ENCODE measurements around the gene FAAP100.

- TF ChIP-seq CTCF (conservative IDR thresholded peaks at IDR 0.05; ENCODE audit: low read length) (no peak), EZH2phosphoT487 (IDR thresholded peaks at IDR 0.05; ENCODE audit: borderline replicate concordance) (no peak)
These were observed 23.3 kb downstream of the FAAP100 start for GRCh38 chr17:81528651-81529436.

All from Loucy (cell line).